RWPE2 (cell line): ENCODE measurements around the gene TRPV2.

Source experiments
- ATAC-seq: fragments of 200-7000 bp; cut with Tn5 transposase; 3 replicates; pipeline ENCODE4 v1.9.1; 2021; ENCODE audit warnings: low read depth
- DNase-seq: peaks from one replicate; pipeline ENCODE4 v3.0.0-alpha.2; 2020; ENCODE audit warnings: low spot score
- H3K27ac ChIP-seq: fragments of 450-650 bp; 2 replicates; pipeline ENCODE4 v1.5.1; 2017; ENCODE audit warnings: mild to moderate bottlenecking; ENCODE audit not compliant: poor library complexity, severe bottlenecking
- H3K27me3 ChIP-seq: fragments of 250-450 bp; sonication (Bioruptor Pico); 2 replicates; pipeline ENCODE4 v1.5.1; 2021; ENCODE audit warnings: mild to moderate bottlenecking, moderate library complexity; ENCODE audit not compliant: insufficient read depth, poor library complexity, severe bottlenecking
- H3K36me3 ChIP-seq: fragments of 250-450 bp; sonication (Bioruptor Pico); 2 replicates; pipeline ENCODE4 v1.5.1; 2020; ENCODE audit warnings: low read depth, mild to moderate bottlenecking, moderate library complexity
- H3K4me1 ChIP-seq: fragments of 250-450 bp; sonication (Bioruptor Pico); 2 replicates; pipeline ENCODE4 v1.5.1; 2021; ENCODE audit warnings: mild to moderate bottlenecking, moderate library complexity; ENCODE audit not compliant: insufficient read depth, poor library complexity, severe bottlenecking
- H3K4me3 ChIP-seq: fragments of 250-450 bp; sonication (Bioruptor Pico); 2 replicates; pipeline ENCODE4 v1.5.1; 2021; ENCODE audit warnings: mild to moderate bottlenecking, moderate library complexity; ENCODE audit not compliant: severe bottlenecking
- H3K9me3 ChIP-seq: fragments of 250-450 bp; sonication (Bioruptor Pico); 2 replicates; pipeline ENCODE4 v1.5.1; 2021; ENCODE audit warnings: mild to moderate bottlenecking, moderate library complexity; ENCODE audit not compliant: severe bottlenecking
- TF ChIP-seq, protein P1 (sequence below): fragments of 450-650 bp; IDR thresholded peaks from one replicate; pipeline ENCODE4 v1.5.1; 2017; ENCODE audit warnings: mild to moderate bottlenecking, moderate library complexity; ENCODE audit not compliant: poor library complexity, severe bottlenecking

Gene TRPV2

GRCh38 chr17:16378636-16379282, 36.6 kb upstream of the TRPV2 start:
- Histone ChIP-seq H3K27ac (peak overlapping the region; percentile 67), H3K9me3 (no peaks in the 10 kb centered on the region), H3K4me1 (peaks cover 35% of the 10 kb centered on the region), H3K4me3 (no peak overlapping the region), H3K27me3 (no peaks in the 10 kb centered on the region), H3K36me3 (peaks cover 15% of the 10 kb centered on the region)
- ATAC-seq, result peak; percentile 81
- peak; percentile 81 for DNase-seq
- TF ChIP-seq, protein P1, sequence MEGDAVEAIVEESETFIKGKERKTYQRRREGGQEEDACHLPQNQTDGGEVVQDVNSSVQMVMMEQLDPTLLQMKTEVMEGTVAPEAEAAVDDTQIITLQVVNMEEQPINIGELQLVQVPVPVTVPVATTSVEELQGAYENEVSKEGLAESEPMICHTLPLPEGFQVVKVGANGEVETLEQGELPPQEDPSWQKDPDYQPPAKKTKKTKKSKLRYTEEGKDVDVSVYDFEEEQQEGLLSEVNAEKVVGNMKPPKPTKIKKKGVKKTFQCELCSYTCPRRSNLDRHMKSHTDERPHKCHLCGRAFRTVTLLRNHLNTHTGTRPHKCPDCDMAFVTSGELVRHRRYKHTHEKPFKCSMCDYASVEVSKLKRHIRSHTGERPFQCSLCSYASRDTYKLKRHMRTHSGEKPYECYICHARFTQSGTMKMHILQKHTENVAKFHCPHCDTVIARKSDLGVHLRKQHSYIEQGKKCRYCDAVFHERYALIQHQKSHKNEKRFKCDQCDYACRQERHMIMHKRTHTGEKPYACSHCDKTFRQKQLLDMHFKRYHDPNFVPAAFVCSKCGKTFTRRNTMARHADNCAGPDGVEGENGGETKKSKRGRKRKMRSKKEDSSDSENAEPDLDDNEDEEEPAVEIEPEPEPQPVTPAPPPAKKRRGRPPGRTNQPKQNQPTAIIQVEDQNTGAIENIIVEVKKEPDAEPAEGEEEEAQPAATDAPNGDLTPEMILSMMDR, result no peak

GRCh38 chr17:16379654-16380053, 35.7 kb upstream of the TRPV2 start:
- ATAC-seq (no peak), DNase-seq (no peak)
- no peaks in the 10 kb centered on the region for H3K9me3 ChIP-seq
- peak overlapping the region; percentile 67 for H3K27ac ChIP-seq
- no peaks in the 10 kb centered on the region for H3K27me3 ChIP-seq
- TF ChIP-seq, protein P1, result no peak
- H3K36me3 ChIP-seq, result peaks cover 15% of the 10 kb centered on the region
- H3K4me3 ChIP-seq, result no peak overlapping the region
- peaks cover 32% of the 10 kb centered on the region for H3K4me1 ChIP-seq

DNA sequence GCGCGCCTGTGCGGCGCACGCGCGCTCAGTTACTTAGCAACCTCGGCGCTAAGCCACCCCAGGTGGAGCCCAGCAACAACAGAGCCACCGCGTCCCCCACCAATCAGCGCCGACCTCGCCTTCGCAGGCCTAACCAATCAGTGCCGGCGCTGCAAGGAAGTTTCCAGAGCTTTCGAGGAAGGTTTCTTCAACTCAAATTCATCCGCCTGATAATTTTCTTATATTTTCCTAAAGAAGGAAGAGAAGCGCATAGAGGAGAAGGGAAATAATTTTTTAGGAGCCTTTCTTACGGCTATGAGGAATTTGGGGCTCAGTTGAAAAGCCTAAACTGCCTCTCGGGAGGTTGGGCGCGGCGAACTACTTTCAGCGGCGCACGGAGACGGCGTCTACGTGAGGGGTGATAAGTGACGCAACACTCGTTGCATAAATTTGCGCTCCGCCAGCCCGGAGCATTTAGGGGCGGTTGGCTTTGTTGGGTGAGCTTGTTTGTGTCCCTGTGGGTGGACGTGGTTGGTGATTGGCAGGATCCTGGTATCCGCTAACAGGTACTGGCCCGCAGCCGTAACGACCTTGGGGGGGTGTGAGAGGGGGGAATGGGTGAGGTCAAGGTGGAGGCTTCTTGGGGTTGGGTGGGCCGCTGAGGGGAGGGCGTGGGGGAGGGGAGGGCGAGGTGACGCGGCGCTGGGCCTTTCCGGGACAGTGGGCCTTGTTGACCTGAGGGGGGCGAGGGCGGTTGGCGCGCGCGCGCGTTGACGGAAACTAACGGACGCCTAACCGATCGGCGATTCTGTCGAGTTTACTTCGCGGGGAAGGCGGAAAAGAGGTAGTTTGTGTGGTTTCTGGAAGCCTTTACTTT, 34.5 kb upstream of the TRPV2 start, which contains the start of gene UBB:
Gene UBB, plus strand, starts transcription at position 452 of the 856 bp plus-strand sequence. CDS start 817 bp downstream, outside the sequence.
- Histone ChIP-seq H3K36me3 (peaks cover 15% of the 10 kb centered on the region), H3K4me1 (peaks cover 32% of the 10 kb centered on the region), H3K27ac (peak within 1 kb of the TSS; percentile 67), H3K4me3 (peak within 1 kb of the TSS; percentile 68), H3K9me3 (no peaks in the 10 kb centered on the region), H3K27me3 (no peaks in the 10 kb centered on the region)
- ATAC-seq (peak; percentile 87), DNase-seq (peak; percentile 97)
- TF ChIP-seq, protein P1, result no peak

GRCh38 chr17:16381496-16381820, 33.9 kb upstream of the TRPV2 start:
- Histone ChIP-seq H3K36me3 (peaks cover 15% of the 10 kb centered on the region), H3K4me3 (peak overlapping the region; percentile 68), H3K4me1 (peaks cover 32% of the 10 kb centered on the region), H3K27ac (peak overlapping the region; percentile 67), H3K27me3 (no peaks in the 10 kb centered on the region), H3K9me3 (no peaks in the 10 kb centered on the region)
- no peak for ATAC-seq
- TF ChIP-seq, protein P1, result no peak
- DNase-seq, result no peak
